Neuronal stem cell (in vitro differentiated cells): ENCODE results near the gene PTPRR.

Experiments used
- DNase-seq: peaks from one replicate; pipeline ENCODE4 v3.0.0-alpha.2; 2013; ENCODE audit warnings: low spot score
- H2AFZ ChIP-seq: one replicate; pipeline ENCODE4 v1.6.1; 2013; ENCODE audit warnings: mild to moderate bottlenecking, low read length, inconsistent platforms
- H2AK5ac ChIP-seq: 2 replicates; pipeline ENCODE4 v1.6.1; 2013; ENCODE audit warnings: low read depth, mild to moderate bottlenecking, inconsistent platforms, low read length, moderate library complexity, mixed read lengths
- H2BK120ac ChIP-seq: 2 replicates; pipeline ENCODE4 v1.6.1; 2013; ENCODE audit warnings: low read depth, mild to moderate bottlenecking, inconsistent platforms, low read length, moderate library complexity, mixed read lengths
- H2BK12ac ChIP-seq: one replicate; pipeline ENCODE4 v1.6.1; 2013; ENCODE audit warnings: low read length, inconsistent platforms
- H2BK15ac ChIP-seq: 2 replicates; pipeline ENCODE4 v1.6.1; 2013; ENCODE audit warnings: mild to moderate bottlenecking, low read length, inconsistent platforms, mixed read lengths
- H2BK5ac ChIP-seq: one replicate; pipeline ENCODE4 v1.6.1; 2013; ENCODE audit warnings: inconsistent platforms, mild to moderate bottlenecking, low read length, moderate library complexity
- H3K14ac ChIP-seq: one replicate; pipeline ENCODE4 v1.6.1; 2013; ENCODE audit warnings: low read length, inconsistent platforms
- H3K18ac ChIP-seq: 2 replicates; pipeline ENCODE4 v1.6.1; 2013; ENCODE audit warnings: low read length, inconsistent platforms
- H3K23ac ChIP-seq: 2 replicates; pipeline ENCODE4 v1.6.1; 2013; ENCODE audit warnings: low read depth, mild to moderate bottlenecking, mixed read lengths, low read length, inconsistent platforms; ENCODE audit not compliant: poor library complexity
- H3K27ac ChIP-seq: replicated peaks from 3 replicates; pipeline ENCODE4 v1.5.1; 2013; ENCODE audit warnings: low read length, inconsistent platforms
- H3K27me3 ChIP-seq, 3 experiments: 2 replicates each; pipeline ENCODE4 v1.6.1; 2013; ENCODE audit warnings: low read length in 3 of 3, mild to moderate bottlenecking in 2 of 3, inconsistent platforms in 1 of 3, low read depth in 1 of 3, mixed read lengths in 1 of 3, moderate library complexity in 1 of 3; ENCODE audit not compliant: control insufficient read depth in 3 of 3, insufficient read depth in 3 of 3
- H3K36me3 ChIP-seq, 2 donors: replicated peaks in 1 of 2; 2 replicates each; pipeline ENCODE4 v1.6.1; 2013; ENCODE audit warnings: low read length in 2 of 2; ENCODE audit not compliant: control insufficient read depth in 2 of 2, insufficient read depth in 2 of 2
- H3K4ac ChIP-seq: 2 replicates; pipeline ENCODE4 v1.6.1; 2013; ENCODE audit warnings: inconsistent platforms, mild to moderate bottlenecking, low read length, moderate library complexity
- H3K4me1 ChIP-seq, 2 donors: 1 replicate in 1 of 2; 2 replicates in 1 of 2; pipeline ENCODE4 v1.6.1; 2013; ENCODE audit warnings: low read length in 2 of 2, low read depth in 1 of 2; ENCODE audit not compliant: control insufficient read depth in 2 of 2, insufficient read depth in 1 of 2
- H3K4me2 ChIP-seq: one replicate; pipeline ENCODE4 v1.6.1; 2013; ENCODE audit warnings: mild to moderate bottlenecking, low read length, inconsistent platforms; ENCODE audit not compliant: insufficient read depth, poor library complexity, severe bottlenecking
- H3K4me3 ChIP-seq, 2 donors: 2 replicates each; pipeline ENCODE4 v1.5.1; 2013; ENCODE audit warnings: low read length in 2 of 2, mild to moderate bottlenecking in 2 of 2, inconsistent platforms in 1 of 2, moderate library complexity in 1 of 2
- H3K79me1 ChIP-seq: one replicate; pipeline ENCODE4 v1.6.1; 2013; ENCODE audit warnings: low read depth, mild to moderate bottlenecking, inconsistent platforms, low read length, moderate library complexity
- H3K9ac ChIP-seq: one replicate; pipeline ENCODE4 v1.6.1; 2013; ENCODE audit warnings: mild to moderate bottlenecking, low read depth, low read length, inconsistent platforms; ENCODE audit not compliant: poor library complexity
- H3K9me3 ChIP-seq, 2 donors: replicated peaks in 1 of 2; 2 replicates each; pipeline versions ENCODE3 to v1.6.1; 2013; ENCODE audit warnings: low read length in 2 of 2, mild to moderate bottlenecking in 2 of 2, inconsistent platforms in 1 of 2, low read depth in 1 of 2, mixed read lengths in 1 of 2, moderate library complexity in 1 of 2; ENCODE audit not compliant: control insufficient read depth in 2 of 2, insufficient read depth in 1 of 2
- H4K8ac ChIP-seq: one replicate; pipeline ENCODE4 v1.6.1; 2013; ENCODE audit warnings: low read depth, mild to moderate bottlenecking, inconsistent platforms, low read length, moderate library complexity
- H4K91ac ChIP-seq: one replicate; pipeline ENCODE4 v1.6.1; 2013; ENCODE audit warnings: low read length, low read depth, mild to moderate bottlenecking, inconsistent platforms; ENCODE audit not compliant: poor library complexity
- WGBS, 2 donors: extraction: QIAGEN DNeasy Blood & Tissue Kit; methylation state at CpG; one replicate each; pipeline ENCODE4 v1.1.7; 2013; ENCODE audit warnings: missing lambda C conversion rate in 2 of 2, mixed read lengths in 1 of 2; ENCODE audit not compliant: insufficient read length in 2 of 2, insufficient replicate concordance in 1 of 2; ENCODE audit errors: extremely low coverage in 2 of 2; 5-methylcytosine and 5-hydroxymethylcytosine counted together

The PTPRR gene

GRCh38 chr12:70798016-70798783 is 122.3 kb downstream of the PTPRR start:
- Histone ChIP-seq H3K27me3 (no peaks in the 10 kb centered on the region), H3K4ac (no peak overlapping the region), H2AK5ac (no peak overlapping the region), H2BK120ac (no peak overlapping the region), H2BK5ac (no peak overlapping the region), H4K91ac (no peak overlapping the region), H3K9ac (no peak overlapping the region), H3K4me2 (no peak overlapping the region), H3K4me1 (no peaks in the 10 kb centered on the region), H3K9me3 (no peaks in the 10 kb centered on the region), H3K79me1 (no peaks in the 10 kb centered on the region), H2AFZ (no peak overlapping the region), H3K4me3 (no peak overlapping the region), H3K27ac (no peak overlapping the region), H3K23ac (no peak overlapping the region), H2BK12ac (no peak overlapping the region), H2BK15ac (no peak overlapping the region), H3K14ac (no peak overlapping the region), H3K18ac (no peak overlapping the region), H3K36me3 (no peaks in the 10 kb centered on the region), H4K8ac (no peak overlapping the region)
- no peak for DNase-seq
- no CpG with 5 or more reads among the region's 2 CpGs for WGBS, 2 donors

- Histone ChIP-seq H2BK120ac (no peak overlapping the region), H3K27me3 (no peaks in the 10 kb centered on the region), H4K8ac (no peak overlapping the region), H3K79me1 (no peaks in the 10 kb centered on the region), H3K27ac (no peak overlapping the region), H2AK5ac (no peak overlapping the region), H3K9ac (no peak overlapping the region), H2BK12ac (no peak overlapping the region), H3K18ac (no peak overlapping the region), H3K4me3 (no peak overlapping the region), H2BK15ac (no peak overlapping the region), H2BK5ac (no peak overlapping the region), H3K23ac (no peak overlapping the region), H3K4me2 (no peak overlapping the region), H3K36me3 (no peaks in the 10 kb centered on the region), H3K4me1 (no peaks in the 10 kb centered on the region), H3K14ac (no peak overlapping the region), H3K4ac (no peak overlapping the region), H4K91ac (no peak overlapping the region), H2AFZ (no peak overlapping the region), H3K9me3 (no peaks in the 10 kb centered on the region)
- no peak for DNase-seq
- WGBS, 2 donors: no CpG with 5 or more reads among the region's 2 CpGs
Measured at GRCh38 chr12:70796989-70797388, 123.5 kb downstream of the PTPRR start.

GRCh38 chr12:70795608-70796007 is 124.9 kb downstream of the PTPRR start:
- no peaks in the 10 kb centered on the region for H3K36me3 ChIP-seq
- no peak overlapping the region for H2AK5ac ChIP-seq
- H2AFZ ChIP-seq: no peak overlapping the region
- H4K91ac ChIP-seq: no peak overlapping the region
- H3K4me1 ChIP-seq: no peaks in the 10 kb centered on the region
- no CpG with 5 or more reads among the region's 4 CpGs for WGBS, 2 donors
- no peaks in the 10 kb centered on the region for H3K27me3 ChIP-seq
- no peak overlapping the region for H3K27ac ChIP-seq
- no peak overlapping the region for H3K18ac ChIP-seq
- H2BK120ac ChIP-seq: no peak overlapping the region
- H3K4ac ChIP-seq: no peak overlapping the region
- no peak overlapping the region for H4K8ac ChIP-seq
- no peak overlapping the region for H2BK12ac ChIP-seq
- H3K4me2 ChIP-seq: no peak overlapping the region
- no peak overlapping the region for H3K9ac ChIP-seq
- no peak overlapping the region for H2BK15ac ChIP-seq
- DNase-seq: no peak
- no peaks in the 10 kb centered on the region for H3K79me1 ChIP-seq
- no peak overlapping the region for H3K14ac ChIP-seq
- no peak overlapping the region for H2BK5ac ChIP-seq
- H3K4me3 ChIP-seq: no peak overlapping the region
- H3K9me3 ChIP-seq: no peaks in the 10 kb centered on the region
- H3K23ac ChIP-seq: no peak overlapping the region

GRCh38 chr12:70794131-70794530 is 126.4 kb downstream of the PTPRR start:
- Histone ChIP-seq H3K4me2 (no peak overlapping the region), H3K4me3 (no peak overlapping the region), H3K27ac (no peak overlapping the region), H3K36me3 (no peaks in the 10 kb centered on the region), H2BK15ac (no peak overlapping the region), H3K27me3 (no peaks in the 10 kb centered on the region), H4K91ac (no peak overlapping the region), H2BK12ac (no peak overlapping the region), H2BK120ac (no peak overlapping the region), H3K4ac (no peak overlapping the region), H3K4me1 (no peaks in the 10 kb centered on the region), H2AFZ (no peak overlapping the region), H2AK5ac (no peak overlapping the region), H3K9me3 (no peaks in the 10 kb centered on the region), H2BK5ac (no peak overlapping the region), H3K9ac (no peak overlapping the region), H3K14ac (no peak overlapping the region), H3K23ac (no peak overlapping the region), H3K79me1 (no peaks in the 10 kb centered on the region), H3K18ac (no peak overlapping the region), H4K8ac (no peak overlapping the region)
- no peak for DNase-seq
